H1 (cell line): ENCODE data around the gene NLRP1. TPM values are rescaled to one million over a fixed set of nuclear protein-coding genes. Genes with fewer than 3 reads are reported as not detected.

ENCODE experiments used
- CTCF ChIA-PET: fragments of 300-600 bp; sonication (Branson Sonifier 250); formaldehyde crosslinking; loops from one replicate; lab custom pipeline; 2021; ENCODE audit not compliant: partially characterized antibody; lab: Charles Lee
- POLR2A ChIA-PET: fragments of 300-600 bp; sonication (Branson Sonifier 250); formaldehyde crosslinking; loops from one replicate; lab custom pipeline; 2021; ENCODE audit warnings: inconsistent platforms; ENCODE audit not compliant: partially characterized antibody; lab: Charles Lee
- DNase-seq, 2 experiments: peaks; one replicate each; pipeline versions ENCODE4 v3.0.0 to v3.0.0-alpha.2; 2010 to 2022; ENCODE audit warnings: low spot score in 2 of 2, low read depth in 1 of 2, mixed read lengths in 1 of 2
- FAIRE-seq: peaks from 2 replicates; lab custom pipeline; 2011; peaks lifted over from hg19 to GRCh38; lab: Jason Lieb, UNC
- H2AFZ ChIP-seq: 2 replicates; pipeline ENCODE4 v1.8.1; 2012; ENCODE audit warnings: low read length, inconsistent platforms
- H2AK5ac ChIP-seq: 2 replicates; pipeline ENCODE4 v1.6.1; 2013; ENCODE audit warnings: low read depth, low read length
- H2BK120ac ChIP-seq: replicated peaks from 2 replicates; pipeline ENCODE3; 2013; ENCODE audit warnings: low read depth, low read length, inconsistent platforms
- H2BK12ac ChIP-seq: 2 replicates; pipeline ENCODE4 v1.6.1; 2013; ENCODE audit warnings: low read depth, low read length
- H2BK15ac ChIP-seq: 2 replicates; pipeline ENCODE4 v1.6.1; 2013; ENCODE audit warnings: low read length
- H2BK20ac ChIP-seq: 2 replicates; pipeline ENCODE4 v1.6.1; 2013; ENCODE audit warnings: low read length
- H2BK5ac ChIP-seq: 2 replicates; pipeline ENCODE4 v1.6.1; 2013; ENCODE audit warnings: low read depth, low read length
- H3K14ac ChIP-seq: 2 replicates; pipeline ENCODE4 v1.6.1; 2013; ENCODE audit warnings: inconsistent platforms; ENCODE audit not compliant: insufficient read length
- H3K18ac ChIP-seq: 2 replicates; pipeline ENCODE4 v1.6.1; 2013; ENCODE audit warnings: low read length; ENCODE audit errors: extremely low read depth
- H3K23ac ChIP-seq: 2 replicates; pipeline ENCODE4 v1.6.1; 2013; ENCODE audit warnings: inconsistent platforms; ENCODE audit not compliant: insufficient read length
- H3K23me2 ChIP-seq: 2 replicates; pipeline ENCODE4 v1.6.1; 2013; ENCODE audit warnings: low read depth, low read length
- H3K27ac ChIP-seq: 2 replicates; pipeline ENCODE4 v1.6.1; 2011; ENCODE audit warnings: low read depth, low read length, inconsistent platforms
- H3K27me3 ChIP-seq, 4 experiments: replicated peaks in 1 of 4; 1 replicate in 1 of 4; 2 replicates in 3 of 4; pipeline versions ENCODE4 v1.6.1 to v1.8.1; 2011 to 2013; ENCODE audit warnings: low read length in 3 of 4, mild to moderate bottlenecking in 3 of 4, inconsistent platforms in 2 of 4, mixed read lengths in 2 of 4, moderate library complexity in 1 of 4; ENCODE audit not compliant: control insufficient read depth in 3 of 4, insufficient read depth in 3 of 4; ENCODE audit errors: extremely low read depth in 1 of 4
- H3K36me3 ChIP-seq, 4 experiments: 2 replicates each; pipeline versions ENCODE4 v1.6.1 to v1.8.1; 2011 to 2013; ENCODE audit warnings: mild to moderate bottlenecking in 4 of 4, low read length in 3 of 4, moderate library complexity in 2 of 4, control low read depth in 1 of 4, inconsistent platforms in 1 of 4; ENCODE audit not compliant: insufficient read depth in 4 of 4, control insufficient read depth in 2 of 4
- H3K4ac ChIP-seq: replicated peaks from 2 replicates; pipeline ENCODE3; 2013; ENCODE audit warnings: low read length, low read depth, mixed read lengths, inconsistent platforms; ENCODE audit not compliant: insufficient read length
- H3K4me1 ChIP-seq, 4 experiments: replicated peaks in 1 of 4; 1 replicate in 1 of 4; 2 replicates in 3 of 4; pipeline versions ENCODE4 v1.6.1 to v1.8.1; 2011 to 2013; ENCODE audit warnings: low read length in 3 of 4, inconsistent platforms in 2 of 4, mixed read lengths in 1 of 4; ENCODE audit not compliant: insufficient read depth in 4 of 4, control insufficient read depth in 3 of 4
- H3K4me2 ChIP-seq, 2 experiments: 2 replicates each; pipeline versions ENCODE4 v1.6.1 to v1.8.1; 2011 to 2013; ENCODE audit warnings: low read depth in 2 of 2, low read length in 2 of 2, control low read depth in 1 of 2, inconsistent platforms in 1 of 2, mild to moderate bottlenecking in 1 of 2; ENCODE audit not compliant: insufficient read depth in 1 of 2
- H3K4me3 ChIP-seq, 4 experiments: fragments of 200-600, 300-600 bp in 1 of 4; sonication (generic), shearing (Covaris generic), sonication (Bioruptor Twin) in 1 of 4; 2 replicates each; pipeline versions ENCODE4 v1.5.1 to v1.8.1; 2011 to 2016; ENCODE audit warnings: low read length in 4 of 4, low read depth in 3 of 4, control low read depth in 2 of 4, inconsistent platforms in 2 of 4, mild to moderate bottlenecking in 2 of 4, mixed read lengths in 1 of 4, moderate library complexity in 1 of 4; ENCODE audit not compliant: insufficient read depth in 2 of 4; ENCODE audit errors: extremely low read depth in 1 of 4
- H3K56ac ChIP-seq: replicated peaks from 2 replicates; pipeline ENCODE3; 2013; ENCODE audit warnings: low read depth, mild to moderate bottlenecking, mixed read lengths, low read length, inconsistent platforms; ENCODE audit not compliant: insufficient read length
- H3K79me1 ChIP-seq: 2 replicates; pipeline ENCODE4 v1.6.1; 2013; ENCODE audit warnings: low read depth, low read length, control low read depth
- H3K79me2 ChIP-seq, 2 experiments: 2 replicates each; pipeline versions ENCODE4 v1.6.1 to v1.8.1; 2012 to 2013; ENCODE audit warnings: low read length in 2 of 2, mild to moderate bottlenecking in 2 of 2, inconsistent platforms in 1 of 2; ENCODE audit not compliant: insufficient read depth in 2 of 2, control insufficient read depth in 1 of 2
- H3K9ac ChIP-seq, 4 experiments: replicated peaks in 1 of 4; 1 replicate in 1 of 4; 2 replicates in 3 of 4; pipeline versions ENCODE4 v1.6.1 to v1.8.1; 2011 to 2013; ENCODE audit warnings: low read depth in 3 of 4, low read length in 3 of 4, control low read depth in 2 of 4, mild to moderate bottlenecking in 2 of 4, moderate library complexity in 2 of 4, inconsistent platforms in 1 of 4; ENCODE audit errors: extremely low read depth in 1 of 4
- H3K9me3 ChIP-seq, 2 experiments: 2 replicates each; pipeline versions ENCODE4 v1.6.1 to v1.8.1; 2012 to 2013; ENCODE audit warnings: mild to moderate bottlenecking in 2 of 2, moderate library complexity in 2 of 2, control low read depth in 1 of 2, inconsistent platforms in 1 of 2, low read depth in 1 of 2, low read length in 1 of 2, mixed read lengths in 1 of 2; ENCODE audit not compliant: insufficient read depth in 2 of 2
- H4K20me1 ChIP-seq, 2 experiments: replicated peaks in 1 of 2; 2 replicates each; pipeline versions ENCODE3 to v1.8.1; 2011 to 2013; ENCODE audit warnings: inconsistent platforms in 2 of 2, low read length in 2 of 2, mild to moderate bottlenecking in 1 of 2; ENCODE audit not compliant: insufficient read depth in 2 of 2, control insufficient read depth in 1 of 2
- H4K5ac ChIP-seq: 2 replicates; pipeline ENCODE4 v1.6.1; 2013; ENCODE audit warnings: low read length, low read depth, mixed read lengths, inconsistent platforms; ENCODE audit not compliant: insufficient read length
- H4K8ac ChIP-seq: 2 replicates; pipeline ENCODE4 v1.8.0; 2013; ENCODE audit warnings: mild to moderate bottlenecking, moderate library complexity, low read length, inconsistent platforms; ENCODE audit not compliant: insufficient read depth; ENCODE audit errors: extremely low read depth
- H4K91ac ChIP-seq: replicated peaks from 2 replicates; pipeline ENCODE3; 2013; ENCODE audit warnings: low read length, mixed read lengths, inconsistent platforms; ENCODE audit not compliant: insufficient read length
- ASH2L ChIP-seq: fragments of 200-600, 300-600 bp; sonication (generic); IDR thresholded peaks from one replicate; pipeline ENCODE4 v1.7.1; 2017; ENCODE audit warnings: low read length
- ATF3 ChIP-seq: IDR thresholded peaks from 2 replicates; pipeline ENCODE4 v1.6.1; 2011; ENCODE audit warnings: low read depth, mild to moderate bottlenecking, low read length; ENCODE audit not compliant: insufficient read depth
- CBX8 ChIP-seq: fragments of 300-800, 300-1000 bp; sonication (generic); IDR thresholded peaks from 2 replicates; pipeline ENCODE4 v1.7.1; 2016; ENCODE audit warnings: low read depth, low read length, borderline replicate concordance
- CHD1 ChIP-seq: IDR thresholded peaks from 2 replicates; pipeline ENCODE4 v1.6.1; 2012; ENCODE audit warnings: low read depth, low read length, improper control_type of control experiment
- EP300 ChIP-seq, 2 experiments: IDR thresholded peaks; 1 replicate in 1 of 2; 2 replicates in 1 of 2; pipeline ENCODE4 v1.6.1; 2011 to 2012; ENCODE audit warnings: low read depth in 2 of 2, low read length in 2 of 2, mild to moderate bottlenecking in 2 of 2, borderline replicate concordance in 1 of 2, inconsistent platforms in 1 of 2, moderate library complexity in 1 of 2
- EZH2 ChIP-seq: fragments of 200-600 bp; sonication (generic); IDR thresholded peaks from 2 replicates; pipeline ENCODE4 v1.7.1; 2012; ENCODE audit warnings: low read depth, mild to moderate bottlenecking, moderate library complexity, low read length, inconsistent platforms; ENCODE audit not compliant: severe bottlenecking
- JUND ChIP-seq: IDR thresholded peaks from 2 replicates; pipeline ENCODE4 v1.6.1; 2011; ENCODE audit warnings: mild to moderate bottlenecking, improper control_type of control experiment, low read length
- PHF8 ChIP-seq: fragments of 200-600 bp; sonication (generic); conservative IDR thresholded peaks from 2 replicates; pipeline ENCODE4 v1.7.1; 2012; ENCODE audit warnings: low read depth, mild to moderate bottlenecking, inconsistent platforms, low read length, moderate library complexity
- POLR2A ChIP-seq, 2 experiments: IDR thresholded peaks; 1 replicate in 1 of 2; 2 replicates in 1 of 2; pipeline ENCODE4 v1.6.1; 2011; ENCODE audit warnings: low read depth in 2 of 2, low read length in 2 of 2, mild to moderate bottlenecking in 2 of 2; ENCODE audit errors: control extremely low read depth in 1 of 2
- RFX5 ChIP-seq: IDR thresholded peaks from 2 replicates; pipeline ENCODE4 v1.6.1; 2011; ENCODE audit warnings: low read depth, low read length, improper control_type of control experiment, borderline replicate concordance
- SAP30 ChIP-seq: fragments of 300-600 bp; sonication (generic); IDR thresholded peaks from 2 replicates; pipeline ENCODE4 v1.7.1; 2012; ENCODE audit warnings: low read length, moderate library complexity, mild to moderate bottlenecking, inconsistent platforms; ENCODE audit not compliant: insufficient read depth, insufficient replicate concordance
- SRF ChIP-seq: IDR thresholded peaks from 2 replicates; pipeline ENCODE4 v1.6.1; 2011; ENCODE audit warnings: mild to moderate bottlenecking, low read depth, low read length, moderate library complexity
- SUZ12 ChIP-seq: fragments of 200-600 bp; sonication (generic); IDR thresholded peaks from 2 replicates; pipeline ENCODE4 v1.6.1; 2012; ENCODE audit warnings: mild to moderate bottlenecking, inconsistent platforms, low read length, moderate library complexity, mixed read lengths
- TAF1 ChIP-seq: IDR thresholded peaks from 2 replicates; pipeline ENCODE4 v1.6.1; 2011; ENCODE audit warnings: mild to moderate bottlenecking, low read depth, low read length
- TEAD4 ChIP-seq: IDR thresholded peaks from 2 replicates; pipeline ENCODE4 v1.6.1; 2012; ENCODE audit warnings: low read depth, low read length, inconsistent platforms, mixed read lengths
- WGBS, 2 experiments: shearing (Covaris generic) in 1 of 2; methylation state at CpG; one replicate each; pipeline versions ENCODE4 v1.1.6 to v1.1.7; 2013 to 2015; ENCODE audit warnings: low lambda C conversion rate in 2 of 2, mixed read lengths in 2 of 2, inconsistent platforms in 1 of 2, low coverage in 1 of 2, missing lambda C conversion rate in 1 of 2; ENCODE audit not compliant: insufficient replicate concordance in 2 of 2, insufficient coverage in 1 of 2, insufficient read length in 1 of 2; ENCODE audit errors: extremely low coverage in 1 of 2, missing lambda C conversion rate in 1 of 2; 5-methylcytosine and 5-hydroxymethylcytosine counted together
- polyA plus RNA-seq, 7 experiments: library from polyadenylated mRNA; depleted of rRNA in 3 of 7; stranded (reverse) in 5 of 7; unstranded in 2 of 7; fragments of >200 nt in 5 of 7; fragments of 200-250 nt in 2 of 7; gene quantifications; 1 replicate in 5 of 7; 2 replicates in 1 of 7; 4 replicates in 1 of 7; pipeline versions ENCODE4 v1.2.1 to v1.2.3, GENCODE V29; 2011 to 2013; ENCODE audit warnings: missing spikeins in 2 of 7, mixed read lengths in 2 of 7
- total RNA-seq: library from RNA; stranded (reverse); fragmentation: NEBNext Ultra II Directional; extraction: Animal tissue kit (Norgen Biotek cat#: 25700); gene quantifications from 2 replicates; pipeline ENCODE4 v1.2.1, GENCODE V29; 2021

The NLRP1 gene
- total and polyA plus RNA-seq, 2 of the 8 experiments (the other 6 are each of a cell fraction or from before 2014, with no cell fraction given): 8.6 to 10.4 TPM

- Histone ChIP-seq H3K79me1 (no peaks in the 10 kb centered on the region), H2BK120ac (no peak overlapping the region), H2BK15ac (no peak overlapping the region), H3K4me3 (no peak overlapping the region), H3K56ac (no peak overlapping the region), H3K4me1 (no peaks in the 10 kb centered on the region; a peak in 1 of 7 replicates), H3K18ac (no peak overlapping the region), H3K9ac (no peak overlapping the region), H4K20me1 (no peaks in the 10 kb centered on the region), H2BK20ac (no peak overlapping the region), H3K36me3 (no peaks in the 10 kb centered on the region), H4K8ac (no peak overlapping the region), H4K91ac (no peak overlapping the region), H3K4me2 (no peak overlapping the region), H3K14ac (no peak overlapping the region), H3K4ac (no peak overlapping the region), H2AFZ (no peak overlapping the region), H3K23ac (no peak overlapping the region), H3K9me3 (no peaks in the 10 kb centered on the region), H4K5ac (no peak overlapping the region), H3K23me2 (no peaks in the 10 kb centered on the region), H2BK5ac (no peak overlapping the region), H3K79me2 (no peaks in the 10 kb centered on the region), H3K27ac (no peak overlapping the region), H2BK12ac (no peak overlapping the region), H3K27me3 (no peaks in the 10 kb centered on the region), H2AK5ac (no peak overlapping the region)
- FAIRE-seq (no peak), DNase-seq (no peak)
- 97% methylated on average over 2 of the region's 2 CpGs; no CpG with 5 or more reads in 1 of the 2 experiments for WGBS, 2 experiments
- CTCF ChIA-PET: no interaction called here
- POLR2A ChIA-PET: no interaction called here
- TF ChIP-seq SUZ12 (no peak), EP300 (IDR thresholded peaks at IDR 0.05; ENCODE audit: borderline replicate concordance in 1 of 2, low read depth in 2 of 2, low read length in 2 of 2) (no peak), PHF8 (no peak), POLR2A (IDR thresholded peaks at IDR 0.05; ENCODE audit: control extremely low read depth in 1 of 2, low read depth in 2 of 2, low read length in 2 of 2) (no peak), TEAD4 (no peak), ASH2L (no peak), TAF1 (no peak), JUND (no peak), CHD1 (no peak), RFX5 (no peak), ATF3 (no peak), EZH2 (no peak), CBX8 (no peak), SAP30 (no peak), SRF (no peak)
These were observed 48.9 kb downstream of the NLRP1 start for GRCh38 chr17:5535436-5535835.
